Measurements from ENCODE around the gene PPP2R5D. TPM values are rescaled to one million over a fixed set of nuclear protein-coding genes. Genes with fewer than 3 reads are reported as not detected.

PPP2R5D gene
- total and polyA plus RNA-seq, 4 donors: 19.0 to 26.8 (median 21.9) TPM

- no peak for DNase-seq
- no peak for TF ChIP-seq CTCF (IDR thresholded peaks at IDR 0.05; ENCODE audit: control extremely low read depth, extremely low read depth)
- H3K36me3 ChIP-seq (ENCODE audit: control insufficient read depth in 4 of 4, insufficient read depth in 4 of 4, low read length in 4 of 4): peaks cover 0 to 33% (median 10%) of the 10 kb centered on the region in 4 donors
These were observed 22.3 kb upstream of the PPP2R5D start for GRCh38 chr6:42962096-42962495.

DNA sequence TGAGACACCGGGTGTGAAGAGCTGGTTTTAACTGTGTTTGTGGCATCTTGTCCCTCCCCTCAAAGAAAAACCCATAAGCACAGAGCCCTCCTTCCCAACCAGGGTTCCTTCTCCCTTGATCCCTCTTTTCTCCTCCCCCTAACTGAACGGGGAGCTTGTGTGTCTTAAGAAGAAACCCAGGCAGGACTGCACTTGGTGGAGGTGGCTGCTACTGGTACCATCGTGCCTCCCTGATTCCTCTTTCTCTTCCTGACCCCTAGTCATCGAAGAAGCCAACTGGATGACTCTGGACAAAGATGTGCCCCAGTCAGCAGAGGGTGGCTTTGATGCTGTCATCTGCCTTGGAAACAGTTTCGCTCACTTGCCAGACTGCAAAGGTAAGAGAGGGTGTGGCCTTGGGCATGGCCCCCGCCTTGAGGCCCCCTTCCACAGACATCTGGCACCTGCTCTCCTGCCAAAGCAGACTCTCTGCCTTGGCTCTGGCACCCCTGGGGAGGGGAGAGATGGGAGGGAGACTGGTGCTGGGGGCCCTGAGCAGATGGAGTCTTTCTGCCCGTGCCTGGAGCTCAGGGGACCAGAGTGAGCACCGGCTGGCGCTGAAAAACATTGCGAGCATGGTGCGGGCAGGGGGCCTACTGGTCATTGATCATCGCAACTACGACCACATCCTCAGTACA lies 21.7 kb upstream of the PPP2R5D start:
- Histone ChIP-seq H3K4me3 (no peak overlapping the region), H3K9ac (ENCODE audit: insufficient read depth in 1 of 2, low read length in 2 of 2) (no peak overlapping the region), H3K36me3 (ENCODE audit: control insufficient read depth in 4 of 4, insufficient read depth in 4 of 4, low read length in 4 of 4) (peaks cover 0 to 38% (median 13%) of the 10 kb centered on the region in 4 donors), H3K27ac (ENCODE audit: low read depth in 1 of 2, low read length in 1 of 2) (no peak overlapping the region), H3K9me3 (ENCODE audit: control insufficient read depth in 4 of 4, insufficient read depth in 3 of 4, low read length in 3 of 4) (no peaks in the 10 kb centered on the region), H3K27me3 (ENCODE audit: control insufficient read depth in 3 of 3, insufficient read depth in 3 of 3, low read length in 2 of 3) (peaks cover 0 to 4% (median 3%) of the 10 kb centered on the region in 3 donors), H3K4me1 (ENCODE audit: control insufficient read depth in 5 of 5, insufficient read depth in 5 of 5, low read length in 5 of 5) (peaks cover 0 to 14% (median 2%) of the 10 kb centered on the region in 5 donors)
- DNase-seq (no peak), ATAC-seq (ENCODE audit: insufficient read depth, low FRiP score) (no peak)
- 91 to 95% methylated on average over 13 of the region's 13 CpGs for WGBS, 2 donors
- no peak for TF ChIP-seq CTCF (IDR thresholded peaks at IDR 0.05; ENCODE audit: control extremely low read depth, extremely low read depth)

More at GRCh38 chr6:42962096-42962495, 22.3 kb upstream of the PPP2R5D start:
- no peak overlapping the region for H3K9ac ChIP-seq (ENCODE audit: insufficient read depth in 1 of 2, low read length in 2 of 2)
- H3K27me3 ChIP-seq (ENCODE audit: control insufficient read depth in 3 of 3, insufficient read depth in 3 of 3, low read length in 2 of 3): peaks cover 0 to 4% (median 3%) of the 10 kb centered on the region in 3 donors
- ATAC-seq (ENCODE audit: insufficient read depth, low FRiP score): no peak
- H3K4me3 ChIP-seq: no peak overlapping the region
- WGBS, 2 donors: 85 to 93% methylated on average over 12 of the region's 12 CpGs
- no peaks in the 10 kb centered on the region for H3K9me3 ChIP-seq (ENCODE audit: control insufficient read depth in 4 of 4, insufficient read depth in 3 of 4, low read length in 3 of 4)
- peaks cover 0 to 14% (median 2%) of the 10 kb centered on the region in 5 donors for H3K4me1 ChIP-seq (ENCODE audit: control insufficient read depth in 5 of 5, insufficient read depth in 5 of 5, low read length in 5 of 5)
- no peak overlapping the region for H3K27ac ChIP-seq (ENCODE audit: low read depth in 1 of 2, low read length in 1 of 2)

- Histone ChIP-seq H3K36me3 (ENCODE audit: control insufficient read depth in 4 of 4, insufficient read depth in 4 of 4, low read length in 4 of 4) (peaks cover 0 to 41% (median 13%) of the 10 kb centered on the region in 4 donors), H3K4me3 (no peak overlapping the region), H3K9ac (ENCODE audit: insufficient read depth in 1 of 2, low read length in 2 of 2) (no peak overlapping the region), H3K4me1 (ENCODE audit: control insufficient read depth in 5 of 5, insufficient read depth in 5 of 5, low read length in 5 of 5) (peaks cover 0 to 14% (median 2%) of the 10 kb centered on the region in 5 donors), H3K9me3 (ENCODE audit: control insufficient read depth in 4 of 4, insufficient read depth in 3 of 4, low read length in 3 of 4) (no peaks in the 10 kb centered on the region), H3K27ac (ENCODE audit: low read depth in 1 of 2, low read length in 1 of 2) (no peak overlapping the region), H3K27me3 (ENCODE audit: control insufficient read depth in 3 of 3, insufficient read depth in 3 of 3, low read length in 2 of 3) (peaks cover 0 to 4% (median 3%) of the 10 kb centered on the region in 3 donors)
- no peak for DNase-seq
- 89 to 90% methylated on average over 12 of the region's 12 CpGs for WGBS, 2 donors
- TF ChIP-seq CTCF (IDR thresholded peaks at IDR 0.05; ENCODE audit: control extremely low read depth, extremely low read depth): no peak
- no peak for ATAC-seq (ENCODE audit: insufficient read depth, low FRiP score)
These were observed 21.1 kb upstream of the PPP2R5D start for GRCh38 chr6:42963179-42963854.

Data from lung (tissue), 12 donors.